Progenitor cell of endocrine pancreas (in vitro differentiated cells): ENCODE measurements around the gene GLIS1. TPM values are rescaled to one million over a fixed set of nuclear protein-coding genes. Genes with fewer than 3 reads are reported as not detected.

Experiments
- DNase-seq: peaks from one replicate; pipeline ENCODE4 v3.0.0; 2021; ENCODE audit warnings: low spot score; ENCODE audit not compliant: unreplicated experiment
- H3K27ac Mint-ChIP-seq: 2 replicates; pipeline ENCODE4 v1.8.0; 2021; ENCODE audit warnings: mild to moderate bottlenecking, moderate library complexity, mixed read lengths
- H3K27me3 Mint-ChIP-seq: 2 replicates; pipeline ENCODE4 v1.8.0; 2021; ENCODE audit warnings: mixed read lengths
- H3K36me3 Mint-ChIP-seq: 2 replicates; pipeline ENCODE4 v1.8.0; 2022; ENCODE audit warnings: mixed read lengths; ENCODE audit not compliant: insufficient read depth
- H3K4me1 Mint-ChIP-seq: 2 replicates; pipeline ENCODE4 v1.8.0; 2021; ENCODE audit warnings: low read depth, mixed read lengths
- H3K4me3 Mint-ChIP-seq: 2 replicates; pipeline ENCODE4 v1.8.0; 2021; ENCODE audit warnings: low read depth, mild to moderate bottlenecking, moderate library complexity, mixed read lengths
- H3K9me3 Mint-ChIP-seq: 2 replicates; pipeline ENCODE4 v1.8.0; 2021; ENCODE audit warnings: low read depth, mixed read lengths
- total RNA-seq: library from RNA; stranded (reverse); gene quantifications from 2 replicates; pipeline ENCODE4 v1.2.1, GENCODE V29; 2021
- TF ChIP-seq, protein P1 (sequence below): fragments of 200-600 bp; sonication (generic); IDR thresholded peaks from one replicate; pipeline ENCODE4 v1.5.0; 2021; ENCODE audit warnings: antibody characterized with exemption, mild to moderate bottlenecking; ENCODE audit not compliant: unreplicated experiment

GLIS1 gene
- total RNA-seq, 1 donor from 2014 or later = not detected

GRCh38 chr1:53458634-53459033 is 280.3 kb downstream of the GLIS1 start:
- no peaks in the 10 kb centered on the region for H3K9me3 Mint-ChIP-seq
- TF ChIP-seq, protein P1, sequence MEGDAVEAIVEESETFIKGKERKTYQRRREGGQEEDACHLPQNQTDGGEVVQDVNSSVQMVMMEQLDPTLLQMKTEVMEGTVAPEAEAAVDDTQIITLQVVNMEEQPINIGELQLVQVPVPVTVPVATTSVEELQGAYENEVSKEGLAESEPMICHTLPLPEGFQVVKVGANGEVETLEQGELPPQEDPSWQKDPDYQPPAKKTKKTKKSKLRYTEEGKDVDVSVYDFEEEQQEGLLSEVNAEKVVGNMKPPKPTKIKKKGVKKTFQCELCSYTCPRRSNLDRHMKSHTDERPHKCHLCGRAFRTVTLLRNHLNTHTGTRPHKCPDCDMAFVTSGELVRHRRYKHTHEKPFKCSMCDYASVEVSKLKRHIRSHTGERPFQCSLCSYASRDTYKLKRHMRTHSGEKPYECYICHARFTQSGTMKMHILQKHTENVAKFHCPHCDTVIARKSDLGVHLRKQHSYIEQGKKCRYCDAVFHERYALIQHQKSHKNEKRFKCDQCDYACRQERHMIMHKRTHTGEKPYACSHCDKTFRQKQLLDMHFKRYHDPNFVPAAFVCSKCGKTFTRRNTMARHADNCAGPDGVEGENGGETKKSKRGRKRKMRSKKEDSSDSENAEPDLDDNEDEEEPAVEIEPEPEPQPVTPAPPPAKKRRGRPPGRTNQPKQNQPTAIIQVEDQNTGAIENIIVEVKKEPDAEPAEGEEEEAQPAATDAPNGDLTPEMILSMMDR = no peak

More at GRCh38 chr1:53458634-53459033, 280.3 kb downstream of the GLIS1 start:
- Mint-ChIP-seq H3K4me1 (no peaks in the 10 kb centered on the region), H3K36me3 (no peaks in the 10 kb centered on the region), H3K27me3 (peaks cover 7% of the 10 kb centered on the region), H3K27ac (no peak overlapping the region), H3K4me3 (no peak overlapping the region)
- DNase-seq = no peak

Other genes with a start within 250 kb of the GLIS1 start
- 25.2 and 25.5 TPM in 2 replicates for gene NDC1, start 99.1 kb upstream of the GLIS1 start, total RNA-seq
- gene YIPF1, start 150.6 kb upstream of the GLIS1 start, total RNA-seq = 34.5 and 37.3 TPM in 2 replicates
- 1.1 and 1.3 TPM in 2 replicates for gene DIO1, start 155.0 kb upstream of the GLIS1 start, total RNA-seq
- 35.4 and 39.2 TPM in 2 replicates for gene IFT25, start 206.5 kb upstream of the GLIS1 start, total RNA-seq
- 63.5 and 64.0 TPM in 2 replicates for gene LRRC42, start 207.2 kb upstream of the GLIS1 start, total RNA-seq